ENCODE results near the gene TMEM95. TPM values are rescaled to one million over a fixed set of nuclear protein-coding genes. Genes with fewer than 3 reads are reported as not detected.

The TMEM95 gene
- total RNA-seq, 2 experiments from 2014 or later, result not detected

GRCh38 chr17:7318121-7318860 lies 36.7 kb upstream of the TMEM95 start:
- peaks cover 15% of the 10 kb centered on the region for H3K4me1 Mint-ChIP-seq (ENCODE audit: low read depth)
- no peak overlapping the region for H3K27ac Mint-ChIP-seq
- no peak for ATAC-seq
- no peaks in the 10 kb centered on the region for H3K9me3 Mint-ChIP-seq
- no peak overlapping the region for H3K4me3 Mint-ChIP-seq
- intact Hi-C loops (cut with micrococcal nuclease), result no loop called here
- TF ChIP-seq CTCF (IDR thresholded peaks at IDR 0.05), result no peak
- peaks cover 29% of the 10 kb centered on the region for H3K36me3 Mint-ChIP-seq (ENCODE audit: low read depth)
- CTCF ChIA-PET, result interaction anchor here (1.0 kb wide), 1 partner anchor 9 kb away, joined by 4 read pairs; no protein-coding TSS in a partner anchor
- POLR2A ChIA-PET, result interaction anchor here (1.1 to 2.0 kb wide), 4 partner anchors 9 to 19 kb away, joined by 3 to 9 read pairs (median 6); partner anchors contain the start of gene NEURL4
- no peak for DNase-seq
- no peaks in the 10 kb centered on the region for H3K27me3 Mint-ChIP-seq

GRCh38 chr17:7321466-7321865 lies 33.5 kb upstream of the TMEM95 start:
- ChIA-PET CTCF (interaction anchor here (1.6 to 6.5 kb wide), 4 partner anchors 15 to 239 kb away, joined by 5 to 60 read pairs (median 7); partner anchors contain the start of gene ACAP1), POLR2A (interaction anchor here (10.5 kb wide), 1 partner anchor 9 kb away, joined by 150 read pairs; the partner anchor contains the start of gene GPS2)
- H3K36me3 Mint-ChIP-seq (ENCODE audit: low read depth), result peaks cover 29% of the 10 kb centered on the region
- no peaks in the 10 kb centered on the region for H3K9me3 Mint-ChIP-seq
- no peak overlapping the region for H3K4me3 Mint-ChIP-seq
- DNase-seq (no peak), ATAC-seq (no peak)
- H3K27ac Mint-ChIP-seq, result no peak overlapping the region
- peaks cover 9% of the 10 kb centered on the region for H3K4me1 Mint-ChIP-seq (ENCODE audit: low read depth)
- no peaks in the 10 kb centered on the region for H3K27me3 Mint-ChIP-seq
- TF ChIP-seq CTCF (IDR thresholded peaks at IDR 0.05), result no peak
- intact Hi-C loops (cut with micrococcal nuclease), result no loop called here

- intact Hi-C loops (cut with micrococcal nuclease), result no loop called here
- ChIA-PET CTCF (interaction anchor here (0.5 to 6.5 kb wide), 8 partner anchors 12 to 262 kb away, joined by 3 to 60 read pairs (median 6); partner anchors contain the start of gene ACAP1), POLR2A (interaction anchor here (1.0 to 10.5 kb wide), 2 partner anchors 11 to 16 kb away, joined by 3 to 150 read pairs; partner anchors contain the start of gene GPS2)
- H3K4me1 Mint-ChIP-seq (ENCODE audit: low read depth), result peaks cover 19% of the 10 kb centered on the region
- TF ChIP-seq CTCF (IDR thresholded peaks at IDR 0.05), result no peak
- H3K9me3 Mint-ChIP-seq, result no peaks in the 10 kb centered on the region
- no peak for DNase-seq
- H3K27me3 Mint-ChIP-seq, result no peaks in the 10 kb centered on the region
- no peak for ATAC-seq
- H3K4me3 Mint-ChIP-seq, result no peak overlapping the region
- H3K36me3 Mint-ChIP-seq (ENCODE audit: low read depth), result peaks cover 25% of the 10 kb centered on the region
- H3K27ac Mint-ChIP-seq, result no peak overlapping the region
These were observed 32.3 kb upstream of the TMEM95 start for GRCh38 chr17:7322520-7323194.

- TF ChIP-seq CTCF (IDR thresholded peaks at IDR 0.05), result peak; percentile 86
- peaks cover 29% of the 10 kb centered on the region for H3K4me1 Mint-ChIP-seq (ENCODE audit: low read depth)
- DNase-seq (peak; percentile 78), ATAC-seq (peak; percentile 62)
- H3K27ac Mint-ChIP-seq, result no peak overlapping the region
- H3K9me3 Mint-ChIP-seq, result no peaks in the 10 kb centered on the region
- H3K4me3 Mint-ChIP-seq, result no peak overlapping the region
- ChIA-PET CTCF (interaction anchor here (0.7 to 6.5 kb wide), 6 partner anchors 13 to 32 kb away, joined by 3 to 60 read pairs (median 10); partner anchors contain the start of genes ACAP1 and TMEM95), POLR2A (interaction anchor here (2.9 to 10.5 kb wide), 2 partner anchors 12 to 19 kb away, joined by 10 to 150 read pairs; partner anchors contain the start of gene GPS2)
- peaks cover 26% of the 10 kb centered on the region for H3K36me3 Mint-ChIP-seq (ENCODE audit: low read depth)
- intact Hi-C loops (cut with micrococcal nuclease), result no loop called here
- H3K27me3 Mint-ChIP-seq, result no peaks in the 10 kb centered on the region
These were observed 31.1 kb upstream of the TMEM95 start for GRCh38 chr17:7323731-7324437.

Data from activated CD8-positive, alpha-beta T cell treated with anti-CD3 and anti-CD28 coated beads for 36 hours (primary cell).